HG03159 (cell line): ENCODE data around the gene FANCC.

Experiments used
- ATAC-seq: cut with Tn5 transposase; IDR thresholded peaks from one replicate; pipeline ENCODE4 v1.9.1; 2021; ENCODE audit warnings: mild to moderate bottlenecking, moderate library complexity; ENCODE audit not compliant: unreplicated experiment

FANCC gene

GRCh38 chr9:95053611-95054570 is 263.6 kb downstream of the FANCC start:
- ATAC-seq: no peak

GRCh38 chr9:95049761-95050160 is 267.7 kb downstream of the FANCC start:
- ATAC-seq: no peak
